SK-N-MC (cell line): Measurements from ENCODE around the gene ANXA1.

Experiments
- EZH2 ChIP-seq: fragments of 200-600 bp; sonication (generic); IDR thresholded peaks from one replicate; pipeline ENCODE4 v1.6.1; 2017; ENCODE audit warnings: antibody characterized with exemption
- POLR2AphosphoS5 ChIP-seq: IDR thresholded peaks from 2 replicates; pipeline ENCODE4 v1.6.1; 2012; ENCODE audit warnings: mild to moderate bottlenecking, low read depth, low read length, borderline replicate concordance

DNA sequence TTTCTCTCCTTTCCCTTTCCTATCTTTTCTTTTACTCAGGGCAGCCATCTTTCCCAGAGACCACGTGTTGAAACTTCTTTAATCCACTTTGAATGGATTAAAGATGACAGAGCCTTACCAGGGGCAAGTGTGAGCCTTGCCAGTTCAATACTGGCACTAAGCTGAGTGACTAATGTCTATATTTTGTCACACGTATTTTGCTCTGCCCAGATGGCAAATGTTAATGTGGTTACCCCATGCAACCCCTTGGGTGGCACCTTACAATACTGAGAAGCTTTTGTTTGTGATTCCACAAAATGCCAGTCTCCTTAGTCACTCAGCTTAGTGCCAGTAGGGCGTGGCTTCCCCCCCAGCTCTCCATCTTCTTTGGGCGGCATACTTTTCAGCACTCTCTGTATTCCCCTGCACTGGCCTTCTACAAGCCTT, 24.8 kb downstream of the ANXA1 start:
- TF ChIP-seq POLR2AphosphoS5 (no peak), EZH2 (no peak)
